ENCODE measurements around the gene COLGALT1.
"Not testable (repeated sequence)": the region's sequence is repeated elsewhere in the genome, so short reads cannot be mapped to it uniquely, and the experiment has no call there.

COLGALT1 gene

GRCh38 chr19:17549085-17549740 is 6.2 kb upstream of the COLGALT1 start:
- Histone ChIP-seq H3K36me3 (ENCODE audit: control insufficient read depth, insufficient read depth, low read length) (no peaks in the 10 kb centered on the region), H3K9ac (no peak overlapping the region), H3K9me3 (ENCODE audit: control insufficient read depth, low read length) (no peaks in the 10 kb centered on the region)

GRCh38 chr19:17550076-17550667 is 5.3 kb upstream of the COLGALT1 start:
- H3K79me2 ChIP-seq: no peaks in the 10 kb centered on the region
- H3K36me3 ChIP-seq (ENCODE audit: control insufficient read depth, insufficient read depth, low read length): no peaks in the 10 kb centered on the region
- H3K4me2 ChIP-seq (ENCODE audit: low read length): no peak overlapping the region
- H3K9me3 ChIP-seq (ENCODE audit: control insufficient read depth, low read length): no peaks in the 10 kb centered on the region
- H3K9ac ChIP-seq: no peak overlapping the region
- no peaks in the 10 kb centered on the region for H3K4me1 ChIP-seq
- no peak overlapping the region for H3K4me3 ChIP-seq (ENCODE audit: low read depth, low read length)
- TF ChIP-seq CTCF (IDR thresholded peaks at IDR 0.05): no peak
- no peak overlapping the region for H3K27ac ChIP-seq
- H2AFZ ChIP-seq: no peak overlapping the region
- no peaks in the 10 kb centered on the region for H3K27me3 ChIP-seq (ENCODE audit: control insufficient read depth, insufficient read depth, low read length)

More at GRCh38 chr19:17549085-17549740, 6.2 kb upstream of the COLGALT1 start:
- H3K79me2 ChIP-seq: no peaks in the 10 kb centered on the region
- H3K4me1 ChIP-seq: no peaks in the 10 kb centered on the region
- no peaks in the 10 kb centered on the region for H3K27me3 ChIP-seq (ENCODE audit: control insufficient read depth, insufficient read depth, low read length)
- no peak overlapping the region for H3K4me2 ChIP-seq (ENCODE audit: low read length)
- no peak overlapping the region for H3K27ac ChIP-seq
- no peak overlapping the region for H3K4me3 ChIP-seq (ENCODE audit: low read depth, low read length)
- no peak for TF ChIP-seq CTCF (IDR thresholded peaks at IDR 0.05)
- H2AFZ ChIP-seq: no peak overlapping the region

- H3K4me1 ChIP-seq; H3K4me3 ChIP-seq (ENCODE audit: low read depth, low read length); H3K79me2 ChIP-seq: not testable (repeated sequence)
Observed at GRCh38 chr19:17552735-17553134, 2.7 kb upstream of the COLGALT1 start.

GRCh38 chr19:17553256-17553655 is 2.2 kb upstream of the COLGALT1 start:
- Histone ChIP-seq H3K27ac (peak overlapping the region; percentile 59), H3K4me3 (ENCODE audit: low read depth, low read length) (no peak overlapping the region), H3K79me2 (peaks cover 2% of the 10 kb centered on the region), H3K4me1 (no peaks in the 10 kb centered on the region), H3K9ac (no peak overlapping the region), H3K9me3 (ENCODE audit: control insufficient read depth, low read length) (no peaks in the 10 kb centered on the region), H3K4me2 (ENCODE audit: low read length) (peak overlapping the region; percentile 15), H3K27me3 (ENCODE audit: control insufficient read depth, insufficient read depth, low read length) (no peaks in the 10 kb centered on the region), H3K36me3 (ENCODE audit: control insufficient read depth, insufficient read depth, low read length) (no peaks in the 10 kb centered on the region), H2AFZ (peak overlapping the region; percentile 47)
- TF ChIP-seq CTCF (IDR thresholded peaks at IDR 0.05): no peak

More at GRCh38 chr19:17552735-17553134, 2.7 kb upstream of the COLGALT1 start:
- H3K27me3 ChIP-seq (ENCODE audit: control insufficient read depth, insufficient read depth, low read length); H3K36me3 ChIP-seq (ENCODE audit: control insufficient read depth, insufficient read depth, low read length); H3K9ac ChIP-seq; H3K27ac ChIP-seq; H2AFZ ChIP-seq; H3K9me3 ChIP-seq (ENCODE audit: control insufficient read depth, low read length): not testable (repeated sequence)
- H3K4me2 ChIP-seq (ENCODE audit: low read length): peak overlapping the region; percentile 15

GRCh38 chr19:17554968-17555479 is 425 bp upstream of the COLGALT1 start:
- H3K9me3 ChIP-seq (ENCODE audit: control insufficient read depth, low read length): no peaks in the 10 kb centered on the region
- H3K4me1 ChIP-seq: no peaks in the 10 kb centered on the region
- no peaks in the 10 kb centered on the region for H3K36me3 ChIP-seq (ENCODE audit: control insufficient read depth, insufficient read depth, low read length)
- peak overlapping the region; percentile 3 for H3K27ac ChIP-seq
- TF ChIP-seq CTCF (IDR thresholded peaks at IDR 0.05): no peak
- peak overlapping the region; percentile 72 for H3K4me2 ChIP-seq (ENCODE audit: low read length)
- no peaks in the 10 kb centered on the region for H3K27me3 ChIP-seq (ENCODE audit: control insufficient read depth, insufficient read depth, low read length)
- H3K79me2 ChIP-seq: peaks cover 2% of the 10 kb centered on the region
- H2AFZ ChIP-seq: peak overlapping the region; percentile 74
- H3K4me3 ChIP-seq (ENCODE audit: low read depth, low read length): peak overlapping the region; percentile 36
- no peak overlapping the region for H3K9ac ChIP-seq

Measured in parathyroid adenoma (tissue), 2 donors.